NCI-H2081 treated with DMSO at 0.1 percent for 48 hours (cell line): ENCODE data around the gene MORC3.

Experiments
- DNase-seq: peaks from one replicate; lab custom pipeline; 2025; lab: John Stamatoyannopoulos, UW

The MORC3 gene

DNA sequence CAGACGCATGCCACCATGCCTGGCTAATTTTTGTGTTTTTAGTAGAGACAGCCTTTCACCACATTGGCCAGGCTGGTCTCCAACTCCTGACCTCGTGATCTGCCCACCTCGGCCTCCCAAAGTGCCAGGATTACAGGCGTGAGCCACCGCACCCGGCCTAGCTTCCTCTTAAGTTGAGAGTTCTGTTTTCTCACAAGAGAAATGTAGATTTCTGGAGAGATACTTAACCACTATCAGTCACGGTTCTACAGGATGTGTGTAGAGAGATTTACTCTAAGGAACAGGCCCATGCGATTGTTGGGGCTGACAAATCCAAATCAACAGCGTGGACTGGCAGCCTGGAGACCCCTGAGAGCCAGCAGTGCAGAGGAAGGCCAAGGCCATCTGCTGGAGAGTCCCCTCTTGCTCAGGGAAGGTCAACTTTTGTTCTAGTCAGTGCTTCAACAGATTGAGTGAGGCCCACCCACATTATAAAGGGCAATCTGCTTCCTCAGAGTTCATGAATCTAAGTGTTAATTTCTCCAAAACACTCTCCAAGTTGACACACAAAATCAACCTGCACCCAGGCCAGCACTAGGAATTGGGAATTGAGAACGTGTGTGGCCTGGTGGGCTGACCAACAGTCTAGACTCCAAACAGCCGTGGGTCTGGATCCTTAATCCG, 103.9 kb downstream of the MORC3 start:
- no peak for DNase-seq

DNA sequence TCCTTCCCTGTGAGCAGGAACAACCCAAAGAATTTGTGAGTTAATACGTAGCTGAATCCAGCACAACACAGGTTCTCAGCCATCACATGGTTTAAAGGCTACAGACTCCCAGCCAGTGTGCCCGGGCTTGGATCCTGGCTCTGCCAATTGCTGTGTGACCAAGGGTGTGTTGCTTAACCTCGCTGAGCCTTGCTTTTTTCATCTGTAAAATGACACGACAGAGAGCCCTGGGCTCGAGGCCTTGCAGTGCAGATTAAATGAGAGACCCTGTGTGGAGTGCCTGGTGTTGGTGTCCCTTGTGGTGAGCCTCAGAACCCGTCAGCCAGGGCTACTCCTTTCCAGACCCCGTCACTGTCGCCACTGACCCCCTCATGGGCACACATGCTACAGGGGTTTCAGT, 104.6 kb downstream of the MORC3 start:
- no peak for DNase-seq

GRCh38 chr21:36425286-36425685, 105.3 kb downstream of the MORC3 start:
- no peak for DNase-seq
